ENCODE data around the gene SLC38A10.

DNA sequence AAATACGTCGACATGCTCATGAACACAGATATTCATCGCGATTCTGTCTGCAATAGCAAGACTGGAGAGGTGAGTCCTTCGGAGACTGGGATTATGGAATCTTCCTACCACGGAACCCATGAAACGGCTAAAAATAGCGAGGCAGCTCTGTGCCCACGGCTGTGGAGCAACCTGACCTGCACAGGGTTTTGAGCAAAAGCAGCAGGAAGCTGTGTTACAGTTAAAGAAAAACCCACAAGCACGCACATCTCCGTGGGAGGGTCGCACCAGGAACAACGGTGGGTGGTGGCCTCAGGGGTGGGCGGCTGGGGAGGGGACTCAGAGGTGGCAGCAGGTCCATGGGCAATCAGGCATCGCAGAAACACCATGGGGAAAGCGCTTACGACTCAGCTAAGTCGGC is 24.8 kb downstream of the SLC38A10 start:
- no peak for TF ChIP-seq POLR2A (IDR thresholded peaks at IDR 0.05; ENCODE audit: low read length)
- TF ChIP-seq GATA1 (IDR thresholded peaks at IDR 0.05; ENCODE audit: low read depth, low read length), result no peak
